GM23248 (cell line): ENCODE measurements around the gene GRID2. TPM values are rescaled to one million over a fixed set of nuclear protein-coding genes. Genes with fewer than 3 reads are reported as not detected.

Source experiments
- DNase-seq: peaks from one replicate; pipeline ENCODE4 v3.0.0-alpha.2; 2015
- H2AFZ ChIP-seq: fragments of 200-600 bp; sonication (generic); 2 replicates; pipeline ENCODE4 v1.6.1; 2016; ENCODE audit warnings: antibody characterized with exemption
- H3F3A ChIP-seq: fragments of 200-600 bp; sonication (generic); 2 replicates; pipeline ENCODE4 v1.6.1; 2016; ENCODE audit warnings: mild to moderate bottlenecking, antibody characterized with exemption, mixed run types; ENCODE audit not compliant: insufficient read depth
- H3K27ac ChIP-seq: fragments of 200-600 bp; sonication (generic); 2 replicates; pipeline ENCODE4 v1.5.1; 2016; ENCODE audit warnings: mild to moderate bottlenecking
- H3K27me3 ChIP-seq: fragments of 200-600 bp; sonication (generic); replicated peaks from 2 replicates; pipeline ENCODE4 v1.6.1; 2016; ENCODE audit warnings: mild to moderate bottlenecking; ENCODE audit not compliant: insufficient read depth
- H3K36me3 ChIP-seq: fragments of 200-600 bp; sonication (generic); 2 replicates; pipeline ENCODE4 v1.6.1; 2016; ENCODE audit warnings: low read depth, mild to moderate bottlenecking
- H3K4me1 ChIP-seq: fragments of 200-600 bp; sonication (generic); 2 replicates; pipeline ENCODE4 v1.6.1; 2016; ENCODE audit warnings: mild to moderate bottlenecking; ENCODE audit not compliant: insufficient read depth
- H3K4me2 ChIP-seq: fragments of 200-600 bp; sonication (generic); one replicate; pipeline ENCODE4 v1.6.1; 2016; ENCODE audit warnings: mild to moderate bottlenecking; ENCODE audit not compliant: unreplicated experiment
- H3K4me3 ChIP-seq: fragments of 200-600 bp; sonication (generic); 2 replicates; pipeline ENCODE4 v1.5.1; 2016; ENCODE audit warnings: mild to moderate bottlenecking
- H3K79me2 ChIP-seq: fragments of 200-600 bp; sonication (generic); 2 replicates; pipeline ENCODE4 v1.6.1; 2016; ENCODE audit warnings: mild to moderate bottlenecking; ENCODE audit not compliant: insufficient read depth
- H3K9ac ChIP-seq: fragments of 200-600 bp; sonication (generic); 2 replicates; pipeline ENCODE4 v1.6.1; 2016; ENCODE audit warnings: mild to moderate bottlenecking
- H3K9me2 ChIP-seq: fragments of 200-600 bp; sonication (generic); 2 replicates; pipeline ENCODE4 v1.6.1; 2016; ENCODE audit warnings: mixed run types, mild to moderate bottlenecking, moderate library complexity; ENCODE audit not compliant: insufficient read depth
- H3K9me3 ChIP-seq: fragments of 200-600 bp; sonication (generic); one replicate; pipeline ENCODE4 v1.6.1; 2017; ENCODE audit warnings: low read depth
- H4K20me1 ChIP-seq: fragments of 200-600 bp; sonication (generic); 2 replicates; pipeline ENCODE4 v1.6.0; 2016; ENCODE audit not compliant: insufficient read depth
- EZH2 ChIP-seq: fragments of 200-600 bp; sonication (generic); IDR thresholded peaks from 2 replicates; pipeline ENCODE4 v1.6.1; 2018; ENCODE audit warnings: antibody characterized with exemption, mild to moderate bottlenecking; ENCODE audit not compliant: insufficient read depth, poor library complexity, severe bottlenecking
- EZH2phosphoT487 ChIP-seq: fragments of 200-600 bp; sonication (generic); IDR thresholded peaks from 2 replicates; pipeline ENCODE4 v1.6.1; 2018; ENCODE audit warnings: antibody characterized with exemption, moderate library complexity, mild to moderate bottlenecking, low read depth; ENCODE audit not compliant: insufficient read depth
- WGBS, 2 experiments: methylation state at CpG; one replicate each; pipeline ENCODE4 v1.1.6; 2015 to 2017; ENCODE audit warnings: low lambda C conversion rate in 2 of 2, low coverage in 1 of 2; ENCODE audit errors: missing lambda C conversion rate in 2 of 2; 5-methylcytosine and 5-hydroxymethylcytosine counted together
- in situ Hi-C: fragments of 300-500 bp; cut with MboI; formaldehyde crosslinking; loops from 2 replicates; pipeline ENCODE4 v1.15.0; 2020
- polyA plus RNA-seq: library from polyadenylated mRNA; unstranded; fragments of >200 nt; fragmentation: Nextera tagmentation; extraction: Ambion mirVana; gene quantifications from 2 replicates; pipeline ENCODE4 v1.2.1, GENCODE V29; 2016
- total RNA-seq: library from RNA; depleted of rRNA; stranded (reverse); fragments of >200 nt; shearing (Covaris generic); gene quantifications from 2 replicates; pipeline ENCODE4 v1.2.3, GENCODE V29; 2014

The GRID2 gene
- total and polyA plus RNA-seq, 2 experiments from 2014 or later = not detected

- WGBS, 2 experiments = 40 to 53% methylated on average over 3 of the region's 3 CpGs
- no peaks in the 10 kb centered on the region for H3K9me3 ChIP-seq
- H3K27ac ChIP-seq = no peak overlapping the region
- no peak overlapping the region for H3K4me3 ChIP-seq
- no peaks in the 10 kb centered on the region for H3F3A ChIP-seq
- no peak overlapping the region for H3K4me2 ChIP-seq
- no peaks in the 10 kb centered on the region for H3K27me3 ChIP-seq
- no peaks in the 10 kb centered on the region for H3K4me1 ChIP-seq
- no peak overlapping the region for H3K9ac ChIP-seq
- H3K79me2 ChIP-seq = no peaks in the 10 kb centered on the region
- H2AFZ ChIP-seq = no peak overlapping the region
- no peak for DNase-seq
- H4K20me1 ChIP-seq = no peaks in the 10 kb centered on the region
- in situ Hi-C loops = no loop called here
- no peaks in the 10 kb centered on the region for H3K36me3 ChIP-seq
- no peaks in the 10 kb centered on the region for H3K9me2 ChIP-seq
- TF ChIP-seq EZH2 (no peak), EZH2phosphoT487 (no peak)
Observed at GRCh38 chr4:93337196-93337595, 1033.4 kb downstream of the GRID2 start.

- Histone ChIP-seq H3K79me2 (no peaks in the 10 kb centered on the region), H3K4me3 (no peak overlapping the region), H3F3A (no peaks in the 10 kb centered on the region), H3K36me3 (no peaks in the 10 kb centered on the region), H2AFZ (no peak overlapping the region), H3K9me3 (no peaks in the 10 kb centered on the region), H3K27ac (no peak overlapping the region), H3K4me1 (no peaks in the 10 kb centered on the region), H4K20me1 (no peaks in the 10 kb centered on the region), H3K9ac (no peak overlapping the region), H3K9me2 (no peaks in the 10 kb centered on the region), H3K4me2 (no peak overlapping the region), H3K27me3 (no peaks in the 10 kb centered on the region)
- in situ Hi-C loops = no loop called here
- TF ChIP-seq EZH2phosphoT487 (no peak), EZH2 (no peak)
- 43 to 46% methylated on average over 2 of the region's 2 CpGs for WGBS, 2 experiments
- no peak for DNase-seq
Observed at GRCh38 chr4:93342738-93343137, 1039.0 kb downstream of the GRID2 start.

DNA sequence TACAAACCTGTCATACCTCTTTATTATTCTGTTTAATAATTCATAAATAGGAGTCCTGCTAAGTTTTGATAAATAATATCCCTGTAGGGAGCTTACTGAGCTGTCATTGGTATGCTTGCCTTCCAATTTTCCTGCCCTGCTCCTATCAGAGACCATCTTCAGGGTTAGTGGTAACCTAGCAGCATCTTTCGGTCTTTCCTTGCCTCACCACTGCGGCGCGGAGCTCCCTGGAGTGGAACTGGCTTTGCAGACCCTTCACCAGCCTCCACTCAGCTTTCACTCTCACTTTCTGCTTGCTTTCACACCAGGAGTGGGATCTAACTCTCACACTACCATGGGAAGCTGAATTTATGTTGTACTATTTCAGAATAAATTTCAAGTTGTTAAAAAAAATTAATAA, 1043.1 kb downstream of the GRID2 start:
- in situ Hi-C loops = no loop called here
- Histone ChIP-seq H3K9ac (no peak overlapping the region), H3K36me3 (no peaks in the 10 kb centered on the region), H3K27me3 (no peaks in the 10 kb centered on the region), H3K9me3 (no peaks in the 10 kb centered on the region), H3K4me2 (no peak overlapping the region), H2AFZ (no peak overlapping the region), H3K9me2 (no peaks in the 10 kb centered on the region), H4K20me1 (no peaks in the 10 kb centered on the region), H3F3A (no peaks in the 10 kb centered on the region), H3K4me1 (no peaks in the 10 kb centered on the region), H3K79me2 (no peaks in the 10 kb centered on the region), H3K4me3 (no peak overlapping the region), H3K27ac (no peak overlapping the region)
- no peak for DNase-seq
- 84 to 89% methylated on average over 4 of the region's 4 CpGs for WGBS, 2 experiments
- no peak for TF ChIP-seq EZH2phosphoT487
- no peak for TF ChIP-seq EZH2

DNA sequence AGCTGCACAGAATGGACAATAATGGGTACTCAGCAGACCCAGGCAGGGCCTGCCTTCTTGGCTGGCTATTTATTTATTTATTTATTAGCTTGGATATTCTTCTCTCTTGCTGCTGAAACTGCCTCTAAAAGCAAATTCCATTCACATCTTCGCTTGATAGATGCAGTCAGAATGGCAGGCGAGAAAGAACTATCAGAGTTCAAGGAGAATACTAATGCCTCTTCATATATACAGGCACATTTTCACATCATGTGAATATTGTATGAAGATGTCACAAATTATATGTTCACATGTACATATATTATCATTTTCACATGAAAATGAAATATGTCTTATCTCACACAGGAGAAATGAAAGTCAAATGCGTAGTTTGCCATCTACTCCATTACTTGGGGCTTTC, 1045.1 kb downstream of the GRID2 start:
- 66 to 76% methylated on average over 3 of the region's 3 CpGs for WGBS, 2 experiments

GRCh38 chr4:93351846-93352245, 1048.1 kb downstream of the GRID2 start:
- H3K36me3 ChIP-seq = no peaks in the 10 kb centered on the region
- H3K9me2 ChIP-seq = no peaks in the 10 kb centered on the region
- TF ChIP-seq EZH2 = no peak
- no peak for TF ChIP-seq EZH2phosphoT487
- no peak overlapping the region for H3K9ac ChIP-seq
- no peak for DNase-seq
- H3K79me2 ChIP-seq = no peaks in the 10 kb centered on the region
- H3K4me2 ChIP-seq = no peak overlapping the region
- 0 to 4% methylated on average over 1 of the region's 1 CpG for WGBS, 2 experiments
- H3K27ac ChIP-seq = no peak overlapping the region
- in situ Hi-C loops = no loop called here
- no peaks in the 10 kb centered on the region for H4K20me1 ChIP-seq
- no peaks in the 10 kb centered on the region for H3K27me3 ChIP-seq
- no peaks in the 10 kb centered on the region for H3K9me3 ChIP-seq
- H2AFZ ChIP-seq = no peak overlapping the region
- H3K4me1 ChIP-seq = no peaks in the 10 kb centered on the region
- H3K4me3 ChIP-seq = no peak overlapping the region
- no peaks in the 10 kb centered on the region for H3F3A ChIP-seq

More for the DNA sequence above, 1045.1 kb downstream of the GRID2 start:
- Histone ChIP-seq H3K4me1 (no peaks in the 10 kb centered on the region), H3K36me3 (no peaks in the 10 kb centered on the region), H3K9ac (no peak overlapping the region), H3K9me2 (no peaks in the 10 kb centered on the region), H3K79me2 (no peaks in the 10 kb centered on the region), H3F3A (no peaks in the 10 kb centered on the region), H3K4me2 (no peak overlapping the region), H3K27me3 (no peaks in the 10 kb centered on the region), H3K9me3 (no peaks in the 10 kb centered on the region), H4K20me1 (no peaks in the 10 kb centered on the region), H3K27ac (no peak overlapping the region), H3K4me3 (no peak overlapping the region), H2AFZ (no peak overlapping the region)
- TF ChIP-seq EZH2phosphoT487 (no peak), EZH2 (no peak)
- in situ Hi-C loops = no loop called here
- DNase-seq = no peak
